ENCODE data around the gene WASF3. TPM values are rescaled to one million over a fixed set of nuclear protein-coding genes. Genes with fewer than 3 reads are reported as not detected.

Gene WASF3
- polyA plus RNA-seq, 3 donors: not detected

DNA sequence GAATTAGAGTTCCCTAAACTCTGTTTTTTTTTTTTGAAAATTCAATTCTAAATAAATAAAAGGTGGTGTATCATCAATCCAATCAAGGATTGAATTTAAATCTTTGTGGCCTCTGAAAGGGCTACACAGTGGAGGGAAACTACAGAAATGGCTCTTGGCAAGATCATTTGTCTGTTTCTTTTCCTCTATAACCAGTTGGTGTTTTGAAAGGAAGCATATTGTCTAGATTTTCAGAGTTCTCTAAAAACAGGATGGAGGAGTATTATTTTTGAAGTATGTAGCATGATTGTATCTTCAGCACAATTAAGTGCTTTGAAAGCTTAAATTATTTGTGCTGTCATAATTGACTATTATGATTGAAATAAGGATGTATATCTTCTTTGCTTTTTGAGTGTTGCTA is 29.8 kb downstream of the WASF3 start:
- Mint-ChIP-seq H3K27ac (no peak overlapping the region), H3K27me3 (ENCODE audit: low read depth in 3 of 3) (peaks cover under 1 to 6% (median 2%) of the 10 kb centered on the region in 3 donors), H3K9me3 (peaks cover 0 to 2% (median 0%) of the 10 kb centered on the region in 7 donors), H3K4me1 (no peaks in the 10 kb centered on the region), H3K36me3 (no peaks in the 10 kb centered on the region), H3K4me3 (no peak overlapping the region)
- Histone ChIP-seq H3K9me3 (replicated peaks in 1 of 2; ENCODE audit: control insufficient read depth in 1 of 2, insufficient read depth in 1 of 2, low read length in 2 of 2) (no peaks in the 10 kb centered on the region), H3K27me3 (ENCODE audit: control insufficient read depth in 2 of 2, insufficient read depth in 2 of 2, low read length in 2 of 2) (no peaks in the 10 kb centered on the region), H3K36me3 (replicated peaks in 1 of 2; ENCODE audit: control insufficient read depth in 1 of 2, insufficient read depth in 2 of 2, low read length in 2 of 2) (no peaks in the 10 kb centered on the region), H3K4me3 (replicated peaks in 1 of 3; ENCODE audit: low read depth in 2 of 3, low read length in 3 of 3) (no peak overlapping the region), H2AFZ (ENCODE audit: insufficient read depth, low read depth, low read length, poor library complexity, severe bottlenecking) (no peak overlapping the region), H3K4me2 (replicated peaks; ENCODE audit: extremely low read depth, low read length, poor library complexity, severe bottlenecking) (no peak overlapping the region), H3K27ac (ENCODE audit: low read depth in 1 of 2, low read length in 2 of 2) (no peak overlapping the region), H3K4me1 (ENCODE audit: control insufficient read depth in 1 of 2, insufficient read depth in 2 of 2, low read length in 2 of 2) (no peaks in the 10 kb centered on the region), H4K20me1 (ENCODE audit: insufficient read depth, low read length) (no peaks in the 10 kb centered on the region), H3K9ac (ENCODE audit: insufficient read depth, low read length, poor library complexity, severe bottlenecking) (no peak overlapping the region), H3K79me2 (ENCODE audit: insufficient read depth, low read length) (no peaks in the 10 kb centered on the region)
- DNase-seq: no peak
- TF ChIP-seq CTCF (IDR thresholded peaks at IDR 0.05): no peak
- intact Hi-C loops (cut with micrococcal nuclease): no loop called here

- H3K79me2 ChIP-seq (ENCODE audit: insufficient read depth, low read length): no peaks in the 10 kb centered on the region
- Mint-ChIP-seq H3K36me3 (no peaks in the 10 kb centered on the region), H3K9me3 (no peaks in the 10 kb centered on the region), H3K4me1 (no peaks in the 10 kb centered on the region), H3K27ac (no peak overlapping the region), H3K27me3 (ENCODE audit: low read depth in 3 of 3) (peaks cover 0 to 4% (median 0%) of the 10 kb centered on the region in 3 donors), H3K4me3 (no peak overlapping the region)
- no peak overlapping the region for H3K27ac ChIP-seq (ENCODE audit: low read depth in 1 of 2, low read length in 2 of 2)
- no peaks in the 10 kb centered on the region for H3K27me3 ChIP-seq (ENCODE audit: control insufficient read depth in 2 of 2, insufficient read depth in 2 of 2, low read length in 2 of 2)
- no peak for TF ChIP-seq CTCF (IDR thresholded peaks at IDR 0.05)
- intact Hi-C loops (cut with micrococcal nuclease): no loop called here
- no peaks in the 10 kb centered on the region for H3K9me3 ChIP-seq (replicated peaks in 1 of 2; ENCODE audit: control insufficient read depth in 1 of 2, insufficient read depth in 1 of 2, low read length in 2 of 2)
- no peaks in the 10 kb centered on the region for H3K36me3 ChIP-seq (replicated peaks in 1 of 2; ENCODE audit: control insufficient read depth in 1 of 2, insufficient read depth in 2 of 2, low read length in 2 of 2)
- H3K4me1 ChIP-seq (ENCODE audit: control insufficient read depth in 1 of 2, insufficient read depth in 2 of 2, low read length in 2 of 2): no peaks in the 10 kb centered on the region
- H3K4me3 ChIP-seq (replicated peaks in 1 of 3; ENCODE audit: low read depth in 2 of 3, low read length in 3 of 3): no peak overlapping the region
- no CpG with 5 or more reads among the region's 1 CpG for WGBS (ENCODE audit: insufficient coverage)
- no peak overlapping the region for H3K9ac ChIP-seq (ENCODE audit: insufficient read depth, low read length, poor library complexity, severe bottlenecking)
- no peaks in the 10 kb centered on the region for H4K20me1 ChIP-seq (ENCODE audit: insufficient read depth, low read length)
- DNase-seq: no peak
- H3K4me2 ChIP-seq (replicated peaks; ENCODE audit: extremely low read depth, low read length, poor library complexity, severe bottlenecking): no peak overlapping the region
- H2AFZ ChIP-seq (ENCODE audit: insufficient read depth, low read depth, low read length, poor library complexity, severe bottlenecking): no peak overlapping the region
These were observed 31.7 kb downstream of the WASF3 start for GRCh38 chr13:26589226-26589625.

All from CD14-positive monocyte (primary cell).